ENCODE measurements around the gene SPART. TPM values are rescaled to one million over a fixed set of nuclear protein-coding genes. Genes with fewer than 3 reads are reported as not detected.
A peak's percentile ranks its signal among the peaks of the same experiment; 100 is the strongest.
"Not testable (repeated sequence)": the region's sequence is repeated elsewhere in the genome, so short reads cannot be mapped to it uniquely, and the experiment has no call there.

The SPART gene
- polyA plus RNA-seq, 1 of the 3 experiments (the other 2 are of a cell fraction): 4.8 TPM

DNA sequence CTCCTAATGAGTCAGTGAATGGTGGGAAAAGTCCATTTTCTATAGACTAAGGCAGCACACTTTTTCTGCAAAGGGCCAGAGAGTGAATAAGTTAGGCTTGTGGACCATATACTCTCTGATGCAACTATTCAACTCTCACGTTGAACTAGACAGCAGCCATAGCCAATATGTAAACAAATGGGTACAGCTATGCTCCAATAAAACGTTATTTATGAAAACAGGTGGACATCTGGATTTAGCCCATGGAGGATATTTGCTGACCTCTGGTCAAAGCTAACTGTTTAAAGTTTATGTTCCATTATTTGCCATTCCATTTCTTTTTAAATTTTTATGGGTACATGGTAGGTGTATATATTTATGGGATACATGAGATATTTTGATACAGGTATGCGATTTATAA is 43.9 kb downstream of the SPART start (continued):
- TF ChIP-seq, protein P1, sequence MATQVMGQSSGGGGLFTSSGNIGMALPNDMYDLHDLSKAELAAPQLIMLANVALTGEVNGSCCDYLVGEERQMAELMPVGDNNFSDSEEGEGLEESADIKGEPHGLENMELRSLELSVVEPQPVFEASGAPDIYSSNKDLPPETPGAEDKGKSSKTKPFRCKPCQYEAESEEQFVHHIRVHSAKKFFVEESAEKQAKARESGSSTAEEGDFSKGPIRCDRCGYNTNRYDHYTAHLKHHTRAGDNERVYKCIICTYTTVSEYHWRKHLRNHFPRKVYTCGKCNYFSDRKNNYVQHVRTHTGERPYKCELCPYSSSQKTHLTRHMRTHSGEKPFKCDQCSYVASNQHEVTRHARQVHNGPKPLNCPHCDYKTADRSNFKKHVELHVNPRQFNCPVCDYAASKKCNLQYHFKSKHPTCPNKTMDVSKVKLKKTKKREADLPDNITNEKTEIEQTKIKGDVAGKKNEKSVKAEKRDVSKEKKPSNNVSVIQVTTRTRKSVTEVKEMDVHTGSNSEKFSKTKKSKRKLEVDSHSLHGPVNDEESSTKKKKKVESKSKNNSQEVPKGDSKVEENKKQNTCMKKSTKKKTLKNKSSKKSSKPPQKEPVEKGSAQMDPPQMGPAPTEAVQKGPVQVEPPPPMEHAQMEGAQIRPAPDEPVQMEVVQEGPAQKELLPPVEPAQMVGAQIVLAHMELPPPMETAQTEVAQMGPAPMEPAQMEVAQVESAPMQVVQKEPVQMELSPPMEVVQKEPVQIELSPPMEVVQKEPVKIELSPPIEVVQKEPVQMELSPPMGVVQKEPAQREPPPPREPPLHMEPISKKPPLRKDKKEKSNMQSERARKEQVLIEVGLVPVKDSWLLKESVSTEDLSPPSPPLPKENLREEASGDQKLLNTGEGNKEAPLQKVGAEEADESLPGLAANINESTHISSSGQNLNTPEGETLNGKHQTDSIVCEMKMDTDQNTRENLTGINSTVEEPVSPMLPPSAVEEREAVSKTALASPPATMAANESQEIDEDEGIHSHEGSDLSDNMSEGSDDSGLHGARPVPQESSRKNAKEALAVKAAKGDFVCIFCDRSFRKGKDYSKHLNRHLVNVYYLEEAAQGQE (IDR thresholded peaks at IDR 0.05; ENCODE audit: low read depth, low read length): no peak
- no peak for TF ChIP-seq SMC3 (IDR thresholded peaks at IDR 0.05; ENCODE audit: low read depth, low read length)
- no peak for TF ChIP-seq RAD21 (IDR thresholded peaks at IDR 0.05; ENCODE audit: low read length)
- TF ChIP-seq RCOR1 (IDR thresholded peaks at IDR 0.05; ENCODE audit: low read length): no peak
- TF ChIP-seq, protein P2, sequence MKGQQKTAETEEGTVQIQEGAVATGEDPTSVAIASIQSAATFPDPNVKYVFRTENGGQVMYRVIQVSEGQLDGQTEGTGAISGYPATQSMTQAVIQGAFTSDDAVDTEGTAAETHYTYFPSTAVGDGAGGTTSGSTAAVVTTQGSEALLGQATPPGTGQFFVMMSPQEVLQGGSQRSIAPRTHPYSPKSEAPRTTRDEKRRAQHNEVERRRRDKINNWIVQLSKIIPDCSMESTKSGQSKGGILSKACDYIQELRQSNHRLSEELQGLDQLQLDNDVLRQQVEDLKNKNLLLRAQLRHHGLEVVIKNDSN (IDR thresholded peaks at IDR 0.05; ENCODE audit: borderline replicate concordance, low read depth): no peak
- TF ChIP-seq YY1 (IDR thresholded peaks at IDR 0.05; ENCODE audit: low read depth): no peak

DNA sequence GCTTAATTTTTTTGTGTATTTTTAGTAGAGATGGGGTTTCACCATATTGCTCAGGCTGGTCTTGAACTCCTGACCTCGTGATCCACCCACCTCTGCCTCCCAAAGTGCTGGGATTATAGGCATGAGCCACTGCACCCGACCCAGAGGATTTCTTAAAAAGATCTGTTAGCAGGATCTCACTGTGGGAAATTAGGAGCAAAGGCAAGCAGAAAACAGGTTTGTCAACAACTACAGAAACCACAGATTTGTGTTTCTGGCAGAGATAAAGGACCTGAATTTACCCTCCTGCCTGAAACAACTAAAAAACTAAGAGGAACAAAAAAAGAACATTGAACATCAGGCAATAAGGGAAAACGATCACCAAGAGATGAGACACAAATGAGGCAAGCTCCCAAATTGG is 46.7 kb downstream of the SPART start:
- H3F3A ChIP-seq (replicated peaks; ENCODE audit: insufficient read depth); H3K9me3 ChIP-seq; H3K27ac ChIP-seq (ENCODE audit: low read depth in 2 of 2, low read length in 1 of 2); H3K36me3 ChIP-seq (replicated peaks in 1 of 2; ENCODE audit: control insufficient read depth in 1 of 2, insufficient read depth in 2 of 2, low read length in 1 of 2); H3K4me1 ChIP-seq (ENCODE audit: control insufficient read depth in 1 of 2, insufficient read depth in 2 of 2, low read depth in 1 of 2, low read length in 1 of 2); H3K4me3 ChIP-seq (ENCODE audit: low read depth in 2 of 2, low read length in 1 of 2); H3K9ac ChIP-seq; H4K20me1 ChIP-seq (ENCODE audit: insufficient read depth); H3K79me2 ChIP-seq (ENCODE audit: insufficient read depth); POLR2A ChIA-PET; H3K4me2 ChIP-seq; H3K9me2 ChIP-seq; DNase-seq; H2AFZ ChIP-seq (ENCODE audit: low read depth); H3K27me3 ChIP-seq (ENCODE audit: insufficient read depth): not testable (repeated sequence)
- CTCF ChIA-PET: interaction anchor here (0.6 to 1.3 kb wide), 2 partner anchors 46 to 131 kb away, joined by 3 read pairs; partner anchors contain the start of gene SPART
- 57% methylated on average over 3 of the region's 3 CpGs for WGBS (ENCODE audit: low lambda C conversion rate)

DNA sequence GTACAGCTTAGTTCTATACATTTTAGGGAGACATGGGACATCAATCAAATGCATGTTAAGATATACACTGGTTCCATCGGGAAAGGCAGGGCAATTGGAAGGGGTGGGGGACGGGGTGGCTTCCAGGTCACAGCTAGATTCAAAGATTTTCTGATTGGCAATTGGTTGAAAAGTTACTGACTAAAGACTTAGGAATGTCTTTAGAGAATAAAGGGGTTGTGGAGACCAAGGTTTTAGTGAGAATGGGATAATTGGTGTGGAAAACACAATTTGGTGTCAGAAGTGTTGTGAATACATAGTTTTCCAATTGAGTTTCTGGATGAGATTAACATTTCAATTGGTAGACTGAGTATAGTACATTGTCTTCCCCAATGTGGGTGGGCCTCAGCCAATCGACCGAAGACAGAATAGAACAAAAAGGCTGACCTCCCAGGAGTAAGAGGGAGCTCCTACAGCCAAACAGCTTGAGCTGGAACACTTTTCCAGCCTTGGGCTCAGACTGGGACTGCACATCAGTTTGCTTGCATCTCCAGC is 47.6 kb downstream of the SPART start:
- Histone ChIP-seq H4K20me1 (ENCODE audit: insufficient read depth) (no peaks in the 10 kb centered on the region), H3K79me2 (ENCODE audit: insufficient read depth) (no peaks in the 10 kb centered on the region), H3K4me2 (peak overlapping the region; percentile 83; the same call in 1 of the 2 replicates), H3K4me3 (ENCODE audit: low read depth in 2 of 2, low read length in 1 of 2) (peak overlapping the region; percentile 65 to 69; a peak in 2 of 4 replicates), H3K9ac (no peak overlapping the region), H3F3A (replicated peaks; ENCODE audit: insufficient read depth) (peaks cover 4% of the 10 kb centered on the region), H3K27me3 (ENCODE audit: insufficient read depth) (no peaks in the 10 kb centered on the region), H3K9me3 (no peaks in the 10 kb centered on the region), H3K9me2 (no peaks in the 10 kb centered on the region), H2AFZ (ENCODE audit: low read depth) (peak overlapping the region; percentile 83; the same call in 1 of the 2 replicates), H3K4me1 (ENCODE audit: control insufficient read depth in 1 of 2, insufficient read depth in 2 of 2, low read depth in 1 of 2, low read length in 1 of 2) (peaks cover 0 to 6% of the 10 kb centered on the region in 2 experiments; a peak in 1 of 4 replicates), H3K27ac (ENCODE audit: low read depth in 2 of 2, low read length in 1 of 2) (no peak overlapping the region), H3K36me3 (replicated peaks in 1 of 2; ENCODE audit: control insufficient read depth in 1 of 2, insufficient read depth in 2 of 2, low read length in 1 of 2) (no peaks in the 10 kb centered on the region)
- ChIA-PET POLR2A (no interaction called here), CTCF (interaction anchor here (0.6 to 6.5 kb wide), 4 partner anchors 8 to 131 kb away, joined by 3 to 43 read pairs (median 3); partner anchors contain the start of gene SPART)
- TF ChIP-seq, protein P2 (IDR thresholded peaks at IDR 0.05; ENCODE audit: borderline replicate concordance, low read depth): no peak
- TF ChIP-seq NFIC (IDR thresholded peaks at IDR 0.05; ENCODE audit: borderline replicate concordance) (no peak), RXRA (IDR thresholded peaks at IDR 0.05; ENCODE audit: borderline replicate concordance, low read depth) (no peak), RCOR1 (IDR thresholded peaks at IDR 0.05; ENCODE audit: low read length) (no peak), POLR2AphosphoS5 (IDR thresholded peaks at IDR 0.05; ENCODE audit: low read depth, low read length) (no peak), EZH2phosphoT487 (IDR thresholded peaks at IDR 0.05; ENCODE audit: borderline replicate concordance, low read depth) (no peak), TEAD4 (IDR thresholded peaks at IDR 0.05; ENCODE audit: borderline replicate concordance, insufficient read depth) (no peak), SIN3A (IDR thresholded peaks at IDR 0.05; ENCODE audit: borderline replicate concordance, low read depth, low read length) (no peak), GATA2 (CRISPR knock-in tag; IDR thresholded peaks at IDR 0.05) (no peak), FOXM1 (IDR thresholded peaks at IDR 0.05; ENCODE audit: low read depth) (no peak)
- TF ChIP-seq, protein P3, sequence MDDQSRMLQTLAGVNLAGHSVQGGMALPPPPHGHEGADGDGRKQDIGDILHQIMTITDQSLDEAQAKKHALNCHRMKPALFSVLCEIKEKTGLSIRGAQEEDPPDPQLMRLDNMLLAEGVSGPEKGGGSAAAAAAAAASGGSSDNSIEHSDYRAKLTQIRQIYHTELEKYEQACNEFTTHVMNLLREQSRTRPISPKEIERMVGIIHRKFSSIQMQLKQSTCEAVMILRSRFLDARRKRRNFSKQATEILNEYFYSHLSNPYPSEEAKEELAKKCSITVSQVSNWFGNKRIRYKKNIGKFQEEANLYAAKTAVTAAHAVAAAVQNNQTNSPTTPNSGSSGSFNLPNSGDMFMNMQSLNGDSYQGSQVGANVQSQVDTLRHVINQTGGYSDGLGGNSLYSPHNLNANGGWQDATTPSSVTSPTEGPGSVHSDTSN (IDR thresholded peaks at IDR 0.05): no peak
- TF ChIP-seq, protein P4, sequence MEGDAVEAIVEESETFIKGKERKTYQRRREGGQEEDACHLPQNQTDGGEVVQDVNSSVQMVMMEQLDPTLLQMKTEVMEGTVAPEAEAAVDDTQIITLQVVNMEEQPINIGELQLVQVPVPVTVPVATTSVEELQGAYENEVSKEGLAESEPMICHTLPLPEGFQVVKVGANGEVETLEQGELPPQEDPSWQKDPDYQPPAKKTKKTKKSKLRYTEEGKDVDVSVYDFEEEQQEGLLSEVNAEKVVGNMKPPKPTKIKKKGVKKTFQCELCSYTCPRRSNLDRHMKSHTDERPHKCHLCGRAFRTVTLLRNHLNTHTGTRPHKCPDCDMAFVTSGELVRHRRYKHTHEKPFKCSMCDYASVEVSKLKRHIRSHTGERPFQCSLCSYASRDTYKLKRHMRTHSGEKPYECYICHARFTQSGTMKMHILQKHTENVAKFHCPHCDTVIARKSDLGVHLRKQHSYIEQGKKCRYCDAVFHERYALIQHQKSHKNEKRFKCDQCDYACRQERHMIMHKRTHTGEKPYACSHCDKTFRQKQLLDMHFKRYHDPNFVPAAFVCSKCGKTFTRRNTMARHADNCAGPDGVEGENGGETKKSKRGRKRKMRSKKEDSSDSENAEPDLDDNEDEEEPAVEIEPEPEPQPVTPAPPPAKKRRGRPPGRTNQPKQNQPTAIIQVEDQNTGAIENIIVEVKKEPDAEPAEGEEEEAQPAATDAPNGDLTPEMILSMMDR (IDR thresholded peaks at IDR 0.05): no peak
- 64% methylated on average over 4 of the region's 4 CpGs for WGBS (ENCODE audit: low lambda C conversion rate)
- no peak for DNase-seq

Data from SK-N-SH (cell line).